ENCODE results near the gene MBNL2. TPM values are rescaled to one million over a fixed set of nuclear protein-coding genes. Genes with fewer than 3 reads are reported as not detected.

MBNL2 gene
- total and polyA plus RNA-seq, 2 of the 13 experiments (the other 11 are each of a cell fraction or from before 2014, with no cell fraction given) = 30.8 to 59.0 TPM

- no peak overlapping the region for H3K27ac ChIP-seq (ENCODE audit: extremely low read length, insufficient read depth, low read length)
- in situ Hi-C loops (cut with HindIII; ENCODE audit: extremely low pct_ligation_motif_present, low pct_unique_long_range_greater_than_20kb) (no loop called here), intact Hi-C loops (cut with micrococcal nuclease; ENCODE audit: unreplicated experiment) (no loop called here)
- peaks cover 3% of the 10 kb centered on the region; the same call in 1 of the 2 replicates for H4K20me1 ChIP-seq (ENCODE audit: insufficient read depth, low read length)
- ChIA-PET CTCF (ENCODE audit: low intra/inter-chr PET ratio, low total read pairs) (no interaction called here), POLR2A (no interaction called here)
- ATAC-seq (no peak), DNase-seq (ENCODE audit: low spot score) (no peak), FAIRE-seq (no peak)
- H3K79me2 ChIP-seq (ENCODE audit: insufficient read depth, low read length) = no peaks in the 10 kb centered on the region
- no TSS peak for BruUV-seq (replicated peaks)
- H3K4me3 ChIP-seq (replicated peaks in 1 of 3; ENCODE audit: insufficient read depth in 1 of 3, low read depth in 2 of 3, low read length in 3 of 3) = no peak overlapping the region
- TF ChIP-seq ZNF549 (CRISPR knock-in tag; IDR thresholded peaks at IDR 0.05) = no peak
- no peak for TF ChIP-seq ZNF576 (CRISPR knock-in tag; IDR thresholded peaks at IDR 0.05)
- TF ChIP-seq ATF2 (CRISPR knock-in tag; IDR thresholded peaks at IDR 0.05) = no peak
- no peak for TF ChIP-seq HDAC1 (CRISPR knock-in tag; IDR thresholded peaks at IDR 0.05)
- no peak for TF ChIP-seq ZNF18 (CRISPR knock-in tag; IDR thresholded peaks at IDR 0.05; ENCODE audit: insufficient replicate concordance)
- no peak for TF ChIP-seq ZSCAN12 (CRISPR knock-in tag; IDR thresholded peaks at IDR 0.05)
- TF ChIP-seq XRCC5 (optimal IDR thresholded peaks at IDR 0.05; ENCODE audit: low read length) = no peak
- no peak for TF ChIP-seq IRX3 (CRISPR knock-in tag; IDR thresholded peaks at IDR 0.05; ENCODE audit: borderline replicate concordance, low read depth)
- no peak for TF ChIP-seq ZNF619 (CRISPR knock-in tag; IDR thresholded peaks at IDR 0.05)
- no peak for TF ChIP-seq ZNF329 (CRISPR knock-in tag; IDR thresholded peaks at IDR 0.05; ENCODE audit: low read depth)
- no peak for TF ChIP-seq ZNF772 (CRISPR knock-in tag; IDR thresholded peaks at IDR 0.05)
- no peak for TF ChIP-seq KMT2A (CRISPR knock-in tag; IDR thresholded peaks at IDR 0.05)
- no peak for TF ChIP-seq ZBTB21 (CRISPR knock-in tag; IDR thresholded peaks at IDR 0.05)
- no peak for TF ChIP-seq ZNF136 (CRISPR knock-in tag; IDR thresholded peaks at IDR 0.05; ENCODE audit: low read depth)
- no peak for TF ChIP-seq NFE2 (CRISPR knock-in tag; IDR thresholded peaks at IDR 0.05)
- no peak for TF ChIP-seq REXO4 (CRISPR knock-in tag; IDR thresholded peaks at IDR 0.05; ENCODE audit: borderline replicate concordance)
- TF ChIP-seq NFKB2 (CRISPR knock-in tag; IDR thresholded peaks at IDR 0.05; ENCODE audit: borderline replicate concordance) = no peak
- TF ChIP-seq MEIS2 (CRISPR knock-in tag; IDR thresholded peaks at IDR 0.05) = no peak
- H3K4me1 ChIP-seq (ENCODE audit: insufficient read depth, low read length) = no peaks in the 10 kb centered on the region
- H3K36me3 ChIP-seq (replicated peaks in 1 of 2; ENCODE audit: control insufficient read depth in 1 of 2, insufficient read depth in 2 of 2, low read length in 2 of 2) = peaks cover 4 to 40% of the 10 kb centered on the region in 2 experiments
- 96% methylated on average over 1 of the region's 1 CpG for WGBS (ENCODE audit: low lambda C conversion rate)
- H3K9ac ChIP-seq (ENCODE audit: insufficient read depth, low read depth, low read length) = no peak overlapping the region
- no peak overlapping the region for H2AFZ ChIP-seq (ENCODE audit: low read length)
- no peaks in the 10 kb centered on the region for H3K9me3 ChIP-seq (ENCODE audit: low read length)
- H3K27me3 ChIP-seq (ENCODE audit: control insufficient read depth in 1 of 2, insufficient read depth in 2 of 2, low read length in 2 of 2) = no peaks in the 10 kb centered on the region
- no peak overlapping the region for H3K4me2 ChIP-seq (ENCODE audit: low read depth, low read length)
These were observed 169.9 kb downstream of the MBNL2 start for GRCh38 chr13:97392020-97392419.
